ENCODE results near the gene ZNF148.

DNA sequence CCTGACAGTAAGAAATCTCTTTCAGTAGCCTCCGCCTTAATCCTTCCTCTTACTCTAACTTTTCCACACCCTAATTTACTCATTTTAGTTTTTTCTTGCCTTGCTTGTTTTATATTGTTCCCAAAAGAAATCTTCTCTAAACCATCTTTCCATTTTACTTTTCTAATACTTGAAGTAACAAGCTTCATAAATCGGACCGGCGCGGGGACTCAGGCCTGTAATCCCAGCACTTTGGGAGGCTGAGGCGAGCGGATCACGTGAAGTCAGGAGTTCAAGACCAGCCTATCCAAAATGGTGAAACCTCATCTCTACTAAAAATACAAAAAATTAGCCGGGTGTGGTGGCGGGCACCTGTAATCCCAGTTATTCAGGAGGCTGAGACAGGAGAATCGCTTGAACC, 17.3 kb downstream of the ZNF148 start:
- TF ChIP-seq, protein P1, sequence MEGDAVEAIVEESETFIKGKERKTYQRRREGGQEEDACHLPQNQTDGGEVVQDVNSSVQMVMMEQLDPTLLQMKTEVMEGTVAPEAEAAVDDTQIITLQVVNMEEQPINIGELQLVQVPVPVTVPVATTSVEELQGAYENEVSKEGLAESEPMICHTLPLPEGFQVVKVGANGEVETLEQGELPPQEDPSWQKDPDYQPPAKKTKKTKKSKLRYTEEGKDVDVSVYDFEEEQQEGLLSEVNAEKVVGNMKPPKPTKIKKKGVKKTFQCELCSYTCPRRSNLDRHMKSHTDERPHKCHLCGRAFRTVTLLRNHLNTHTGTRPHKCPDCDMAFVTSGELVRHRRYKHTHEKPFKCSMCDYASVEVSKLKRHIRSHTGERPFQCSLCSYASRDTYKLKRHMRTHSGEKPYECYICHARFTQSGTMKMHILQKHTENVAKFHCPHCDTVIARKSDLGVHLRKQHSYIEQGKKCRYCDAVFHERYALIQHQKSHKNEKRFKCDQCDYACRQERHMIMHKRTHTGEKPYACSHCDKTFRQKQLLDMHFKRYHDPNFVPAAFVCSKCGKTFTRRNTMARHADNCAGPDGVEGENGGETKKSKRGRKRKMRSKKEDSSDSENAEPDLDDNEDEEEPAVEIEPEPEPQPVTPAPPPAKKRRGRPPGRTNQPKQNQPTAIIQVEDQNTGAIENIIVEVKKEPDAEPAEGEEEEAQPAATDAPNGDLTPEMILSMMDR (IDR thresholded peaks at IDR 0.05) = no peak
- TF ChIP-seq, protein P2, sequence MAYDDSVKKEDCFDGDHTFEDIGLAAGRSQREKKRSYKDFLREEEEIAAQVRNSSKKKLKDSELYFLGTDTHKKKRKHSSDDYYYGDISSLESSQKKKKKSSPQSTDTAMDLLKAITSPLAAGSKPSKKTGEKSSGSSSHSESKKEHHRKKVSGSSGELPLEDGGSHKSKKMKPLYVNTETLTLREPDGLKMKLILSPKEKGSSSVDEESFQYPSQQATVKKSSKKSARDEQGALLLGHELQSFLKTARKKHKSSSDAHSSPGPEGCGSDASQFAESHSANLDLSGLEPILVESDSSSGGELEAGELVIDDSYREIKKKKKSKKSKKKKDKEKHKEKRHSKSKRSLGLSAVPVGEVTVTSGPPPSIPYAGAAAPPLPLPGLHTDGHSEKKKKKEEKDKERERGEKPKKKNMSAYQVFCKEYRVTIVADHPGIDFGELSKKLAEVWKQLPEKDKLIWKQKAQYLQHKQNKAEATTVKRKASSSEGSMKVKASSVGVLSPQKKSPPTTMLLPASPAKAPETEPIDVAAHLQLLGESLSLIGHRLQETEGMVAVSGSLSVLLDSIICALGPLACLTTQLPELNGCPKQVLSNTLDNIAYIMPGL (CRISPR knock-in tag; IDR thresholded peaks at IDR 0.05; ENCODE audit: borderline replicate concordance) = no peak
- TF ChIP-seq RCOR1 (IDR thresholded peaks at IDR 0.05; ENCODE audit: low read depth, low read length) (no peak), SMC3 (IDR thresholded peaks at IDR 0.05) (no peak), NFE2L2 (conservative IDR thresholded peaks at IDR 0.05; ENCODE audit: low read length) (no peak), EP300 (IDR thresholded peaks at IDR 0.05) (no peak), CHD2 (IDR thresholded peaks at IDR 0.05; ENCODE audit: low read length, partially characterized antibody) (no peak), PHF8 (IDR thresholded peaks at IDR 0.05; ENCODE audit: borderline replicate concordance, low read depth) (no peak), NPAS2 (CRISPR knock-in tag; IDR thresholded peaks at IDR 0.05; ENCODE audit: borderline replicate concordance) (no peak)
- TF ChIP-seq, protein P3, sequence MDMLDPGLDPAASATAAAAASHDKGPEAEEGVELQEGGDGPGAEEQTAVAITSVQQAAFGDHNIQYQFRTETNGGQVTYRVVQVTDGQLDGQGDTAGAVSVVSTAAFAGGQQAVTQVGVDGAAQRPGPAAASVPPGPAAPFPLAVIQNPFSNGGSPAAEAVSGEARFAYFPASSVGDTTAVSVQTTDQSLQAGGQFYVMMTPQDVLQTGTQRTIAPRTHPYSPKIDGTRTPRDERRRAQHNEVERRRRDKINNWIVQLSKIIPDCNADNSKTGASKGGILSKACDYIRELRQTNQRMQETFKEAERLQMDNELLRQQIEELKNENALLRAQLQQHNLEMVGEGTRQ (IDR thresholded peaks at IDR 0.05) = no peak
- TF ChIP-seq, protein P4, sequence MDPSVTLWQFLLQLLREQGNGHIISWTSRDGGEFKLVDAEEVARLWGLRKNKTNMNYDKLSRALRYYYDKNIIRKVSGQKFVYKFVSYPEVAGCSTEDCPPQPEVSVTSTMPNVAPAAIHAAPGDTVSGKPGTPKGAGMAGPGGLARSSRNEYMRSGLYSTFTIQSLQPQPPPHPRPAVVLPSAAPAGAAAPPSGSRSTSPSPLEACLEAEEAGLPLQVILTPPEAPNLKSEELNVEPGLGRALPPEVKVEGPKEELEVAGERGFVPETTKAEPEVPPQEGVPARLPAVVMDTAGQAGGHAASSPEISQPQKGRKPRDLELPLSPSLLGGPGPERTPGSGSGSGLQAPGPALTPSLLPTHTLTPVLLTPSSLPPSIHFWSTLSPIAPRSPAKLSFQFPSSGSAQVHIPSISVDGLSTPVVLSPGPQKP (IDR thresholded peaks at IDR 0.05; ENCODE audit: low read depth, low read length) = no peak
